Hepatocyte (in vitro differentiated cells): ENCODE data around the gene ADIPOR2. TPM values are rescaled to one million over a fixed set of nuclear protein-coding genes. Genes with fewer than 3 reads are reported as not detected.

Source experiments
- DNase-seq: peaks from one replicate; pipeline ENCODE4 v3.0.0-alpha.2; 2016; ENCODE audit warnings: low spot score
- H2AFZ ChIP-seq: fragments of 200-600 bp; sonication (generic); 2 replicates; pipeline ENCODE4 v1.6.0; 2016; ENCODE audit warnings: antibody characterized with exemption, mild to moderate bottlenecking
- H3K27ac ChIP-seq: fragments of 200-600 bp; sonication (generic); 2 replicates; pipeline ENCODE4 v1.5.1; 2016; ENCODE audit warnings: mild to moderate bottlenecking
- H3K27me3 ChIP-seq: fragments of 200-600 bp; sonication (generic); 2 replicates; pipeline ENCODE4 v1.6.1; 2016
- H3K36me3 ChIP-seq: fragments of 200-600 bp; sonication (generic); replicated peaks from 2 replicates; pipeline ENCODE4 v1.5.1; 2016; ENCODE audit warnings: low read depth; ENCODE audit not compliant: insufficient read depth
- H3K4me1 ChIP-seq: fragments of 200-600 bp; sonication (generic); 2 replicates; pipeline ENCODE4 v1.5.1; 2016; ENCODE audit warnings: mild to moderate bottlenecking, moderate library complexity; ENCODE audit not compliant: insufficient read depth
- H3K4me2 ChIP-seq: fragments of 200-600 bp; sonication (generic); 2 replicates; pipeline ENCODE4 v1.6.0; 2016
- H3K4me3 ChIP-seq: fragments of 200-600 bp; sonication (generic); 2 replicates; pipeline ENCODE4 v1.5.1; 2016; ENCODE audit warnings: mild to moderate bottlenecking
- H3K79me2 ChIP-seq: fragments of 200-600 bp; sonication (generic); 2 replicates; pipeline ENCODE4 v1.6.0; 2017; ENCODE audit warnings: mild to moderate bottlenecking
- H3K9me2 ChIP-seq: fragments of 200-600 bp; sonication (generic); replicated peaks from 2 replicates; pipeline ENCODE4 v1.6.0; 2017; ENCODE audit warnings: mild to moderate bottlenecking; ENCODE audit not compliant: insufficient read depth
- H3K9me3 ChIP-seq: fragments of 200-600 bp; sonication (generic); 2 replicates; pipeline ENCODE4 v1.5.1; 2016; ENCODE audit warnings: low read depth, mild to moderate bottlenecking
- H4K20me1 ChIP-seq: fragments of 200-600 bp; sonication (generic); 2 replicates; pipeline ENCODE4 v1.6.0; 2016; ENCODE audit warnings: mild to moderate bottlenecking; ENCODE audit not compliant: insufficient read depth, poor library complexity, severe bottlenecking
- CTCF ChIP-seq: fragments of 200-600 bp; sonication (generic); IDR thresholded peaks from 2 replicates; pipeline ENCODE4 v1.5.1; 2016; ENCODE audit warnings: antibody characterized with exemption, mild to moderate bottlenecking; ENCODE audit not compliant: poor library complexity
- EZH2 ChIP-seq: fragments of 200-600 bp; sonication (generic); IDR thresholded peaks from 2 replicates; pipeline ENCODE4 v1.6.1; 2016; ENCODE audit warnings: antibody characterized with exemption, mild to moderate bottlenecking, borderline replicate concordance
- EZH2phosphoT487 ChIP-seq: fragments of 200-600 bp; sonication (generic); IDR thresholded peaks from one replicate; pipeline ENCODE4 v1.6.1; 2018; ENCODE audit warnings: antibody characterized with exemption, mild to moderate bottlenecking, low read depth, moderate library complexity; ENCODE audit not compliant: unreplicated experiment, severe bottlenecking
- WGBS: methylation state at CpG from one replicate; pipeline ENCODE4 v1.1.6; 2016; ENCODE audit warnings: low lambda C conversion rate; ENCODE audit errors: missing lambda C conversion rate; 5-methylcytosine and 5-hydroxymethylcytosine counted together
- polyA plus RNA-seq: library from polyadenylated mRNA; unstranded; fragments of >200 nt; fragmentation: Nextera tagmentation; extraction: Ambion mirVana; gene quantifications from 2 replicates; pipeline ENCODE4 v1.2.1, GENCODE V29; 2016
- total RNA-seq: library from RNA; depleted of rRNA; stranded (reverse); fragments of >200 nt; gene quantifications from 2 replicates; pipeline ENCODE4 v1.2.3, GENCODE V29; 2014

The ADIPOR2 gene
- total and polyA plus RNA-seq, 2 experiments from 2014 or later = 10.4 to 47.3 TPM

DNA sequence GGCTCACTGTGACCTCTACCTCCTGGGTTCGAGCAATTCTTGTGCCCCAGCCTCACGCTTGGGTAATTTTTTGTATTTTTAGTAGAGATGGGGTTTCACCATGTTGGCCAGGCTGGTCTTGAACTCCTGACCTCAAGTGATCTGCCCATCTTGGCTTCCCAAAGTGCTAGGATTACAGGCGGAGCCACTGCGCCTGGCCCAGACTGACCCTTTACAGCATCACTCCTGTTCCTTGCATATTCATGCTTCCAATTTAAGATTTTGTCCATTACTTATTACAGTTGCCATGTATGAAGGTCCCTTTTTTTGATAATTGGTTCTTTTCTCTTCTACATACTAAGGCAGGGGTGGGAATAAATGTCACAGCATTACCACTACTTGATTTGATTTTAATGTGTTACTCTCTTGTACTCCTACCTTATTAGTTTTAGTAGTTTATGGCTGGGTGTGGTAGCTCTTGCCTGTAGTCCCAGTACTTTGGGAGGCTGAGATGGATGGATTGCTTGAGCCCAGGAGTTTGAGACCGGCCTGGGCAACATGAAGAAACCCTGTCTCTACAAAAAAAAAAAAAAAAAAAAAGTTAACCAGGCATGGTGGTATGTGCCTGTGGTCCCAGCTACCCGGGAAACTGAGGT, 46.9 kb downstream of the ADIPOR2 start:
- no peak for DNase-seq
- Histone ChIP-seq H3K9me3 (no peaks in the 10 kb centered on the region), H2AFZ (no peak overlapping the region), H3K36me3 (no peaks in the 10 kb centered on the region), H3K27ac (no peak overlapping the region), H3K4me1 (peaks cover 30% of the 10 kb centered on the region), H3K4me3 (no peak overlapping the region), H3K27me3 (no peaks in the 10 kb centered on the region), H4K20me1 (peaks cover 27% of the 10 kb centered on the region), H3K79me2 (peaks cover 73% of the 10 kb centered on the region), H3K4me2 (no peak overlapping the region), H3K9me2 (no peaks in the 10 kb centered on the region)
- TF ChIP-seq EZH2phosphoT487 (no peak), EZH2 (no peak), CTCF (no peak)
- WGBS = 88% methylated on average over 6 of the region's 6 CpGs

DNA sequence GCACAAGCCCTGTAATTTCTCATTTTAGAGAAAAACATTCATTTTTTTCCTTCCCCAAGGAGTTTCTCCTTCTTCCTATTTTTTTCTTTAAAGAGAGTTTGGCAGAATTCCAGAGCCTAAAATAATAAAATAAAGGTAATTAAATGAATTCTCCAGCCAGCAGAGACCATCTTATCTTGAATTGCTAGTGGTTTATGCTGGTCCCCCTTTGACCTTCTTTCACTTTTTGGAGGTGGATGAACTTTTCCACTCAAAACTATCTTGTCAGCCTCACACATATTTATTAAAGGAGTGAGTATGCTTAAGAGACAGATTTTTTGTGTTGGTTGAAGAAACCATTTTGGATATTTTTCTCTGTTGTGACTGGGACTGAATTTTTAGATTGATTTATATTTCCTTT, 47.6 kb downstream of the ADIPOR2 start:
- Histone ChIP-seq H2AFZ (no peak overlapping the region), H3K79me2 (peaks cover 71% of the 10 kb centered on the region), H3K4me1 (peaks cover 25% of the 10 kb centered on the region), H4K20me1 (peaks cover 20% of the 10 kb centered on the region), H3K4me2 (no peak overlapping the region), H3K36me3 (no peaks in the 10 kb centered on the region), H3K9me3 (no peaks in the 10 kb centered on the region), H3K27me3 (no peaks in the 10 kb centered on the region), H3K4me3 (no peak overlapping the region), H3K9me2 (no peaks in the 10 kb centered on the region), H3K27ac (no peak overlapping the region)
- TF ChIP-seq CTCF (no peak), EZH2 (no peak), EZH2phosphoT487 (no peak)
- DNase-seq = no peak

- Histone ChIP-seq H3K27me3 (no peaks in the 10 kb centered on the region), H3K4me1 (peaks cover 25% of the 10 kb centered on the region), H4K20me1 (peaks cover 20% of the 10 kb centered on the region), H3K4me3 (no peak overlapping the region), H3K36me3 (no peaks in the 10 kb centered on the region), H3K4me2 (no peak overlapping the region), H3K27ac (no peak overlapping the region), H3K79me2 (peaks cover 73% of the 10 kb centered on the region), H3K9me2 (no peaks in the 10 kb centered on the region), H2AFZ (no peak overlapping the region), H3K9me3 (no peaks in the 10 kb centered on the region)
- TF ChIP-seq EZH2phosphoT487 (no peak), CTCF (no peak), EZH2 (no peak)
- no peak for DNase-seq
- 96% methylated on average over 1 of the region's 1 CpG for WGBS
These were observed 48.5 kb downstream of the ADIPOR2 start for GRCh38 chr12:1739368-1739767.
